Measurements from ENCODE around the gene MAGEF1.

The MAGEF1 gene

DNA sequence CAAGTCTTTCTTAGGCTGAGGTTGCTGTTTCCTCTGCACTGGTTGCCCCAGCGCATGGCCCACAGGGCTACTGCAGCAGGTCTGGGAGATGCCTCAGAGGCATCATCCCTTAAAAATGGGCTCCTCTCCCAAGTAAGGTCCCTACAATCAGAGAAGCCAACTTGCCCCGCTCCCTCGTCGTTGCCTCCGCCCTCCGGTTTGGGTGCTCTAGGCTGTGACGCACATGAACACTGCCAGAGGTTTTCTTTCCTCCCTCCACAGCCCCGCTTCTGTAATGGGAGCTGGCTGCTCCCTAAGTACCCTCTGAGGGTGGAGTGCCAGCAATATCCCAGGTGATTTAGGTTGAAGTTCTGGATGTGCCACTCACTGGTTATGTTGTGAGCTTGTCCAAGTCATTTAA, 14.0 kb downstream of the MAGEF1 start:
- DNase-seq: no peak
- H3K4me1 ChIP-seq: peaks cover 19% of the 10 kb centered on the region

DNA sequence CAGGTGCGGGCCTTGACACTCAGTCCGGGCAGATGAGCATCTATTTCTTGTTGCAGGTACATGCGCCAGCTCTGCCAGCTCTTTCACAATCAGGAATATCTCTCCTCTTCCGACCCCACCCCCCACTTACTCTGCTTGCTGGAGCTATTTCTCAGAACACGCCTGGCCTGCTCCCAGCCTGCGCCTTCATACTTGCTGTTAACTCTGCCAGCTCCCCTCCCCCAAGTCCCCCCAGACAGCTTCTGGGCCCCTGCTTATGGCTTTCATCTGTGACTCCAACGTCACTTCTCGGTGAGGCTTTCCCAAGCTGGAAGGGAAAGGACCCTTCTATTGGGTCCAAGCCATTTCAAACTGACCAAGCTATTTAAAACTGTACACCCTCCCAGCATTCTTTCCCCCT, 15.2 kb downstream of the MAGEF1 start:
- TF ChIP-seq, protein P1, sequence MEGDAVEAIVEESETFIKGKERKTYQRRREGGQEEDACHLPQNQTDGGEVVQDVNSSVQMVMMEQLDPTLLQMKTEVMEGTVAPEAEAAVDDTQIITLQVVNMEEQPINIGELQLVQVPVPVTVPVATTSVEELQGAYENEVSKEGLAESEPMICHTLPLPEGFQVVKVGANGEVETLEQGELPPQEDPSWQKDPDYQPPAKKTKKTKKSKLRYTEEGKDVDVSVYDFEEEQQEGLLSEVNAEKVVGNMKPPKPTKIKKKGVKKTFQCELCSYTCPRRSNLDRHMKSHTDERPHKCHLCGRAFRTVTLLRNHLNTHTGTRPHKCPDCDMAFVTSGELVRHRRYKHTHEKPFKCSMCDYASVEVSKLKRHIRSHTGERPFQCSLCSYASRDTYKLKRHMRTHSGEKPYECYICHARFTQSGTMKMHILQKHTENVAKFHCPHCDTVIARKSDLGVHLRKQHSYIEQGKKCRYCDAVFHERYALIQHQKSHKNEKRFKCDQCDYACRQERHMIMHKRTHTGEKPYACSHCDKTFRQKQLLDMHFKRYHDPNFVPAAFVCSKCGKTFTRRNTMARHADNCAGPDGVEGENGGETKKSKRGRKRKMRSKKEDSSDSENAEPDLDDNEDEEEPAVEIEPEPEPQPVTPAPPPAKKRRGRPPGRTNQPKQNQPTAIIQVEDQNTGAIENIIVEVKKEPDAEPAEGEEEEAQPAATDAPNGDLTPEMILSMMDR (IDR thresholded peaks at IDR 0.05; ENCODE audit: low read depth, low read length): no peak
- no peaks in the 10 kb centered on the region for H3K36me3 ChIP-seq
- no peak for DNase-seq

More for the DNA sequence above, 14.0 kb downstream of the MAGEF1 start:
- H3K36me3 ChIP-seq: no peaks in the 10 kb centered on the region
- H3K4me3 ChIP-seq (ENCODE audit: low read depth, low read length): no peak overlapping the region
- no peaks in the 10 kb centered on the region for H3K9me3 ChIP-seq
- TF ChIP-seq, protein P1 (IDR thresholded peaks at IDR 0.05; ENCODE audit: low read depth, low read length): no peak
- H3K27me3 ChIP-seq: no peaks in the 10 kb centered on the region

DNA sequence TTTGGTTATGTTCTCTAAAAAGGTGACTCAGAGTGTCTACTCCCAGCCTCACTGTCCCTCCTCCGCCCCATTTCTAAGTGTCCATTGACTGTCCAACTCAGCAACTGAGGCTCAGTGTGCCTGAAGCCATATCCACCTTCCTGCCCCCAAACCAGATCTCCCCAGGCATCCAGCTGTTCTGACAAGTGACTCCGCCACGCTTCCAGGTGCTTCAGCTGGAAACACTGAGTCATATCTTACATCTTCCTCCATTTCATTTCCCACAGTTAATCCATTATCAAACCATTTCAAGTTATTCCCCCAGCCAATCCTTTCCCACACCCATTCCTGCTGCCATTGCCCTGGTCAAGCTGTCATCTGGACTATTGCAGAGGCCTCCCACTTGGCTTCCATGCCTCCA, 17.1 kb downstream of the MAGEF1 start:
- peaks cover 23% of the 10 kb centered on the region for H3K4me1 ChIP-seq
- TF ChIP-seq, protein P1 (IDR thresholded peaks at IDR 0.05; ENCODE audit: low read depth, low read length): no peak
- H3K27me3 ChIP-seq: no peaks in the 10 kb centered on the region
- no peaks in the 10 kb centered on the region for H3K9me3 ChIP-seq
- H3K36me3 ChIP-seq: no peaks in the 10 kb centered on the region
- no peak overlapping the region for H3K4me3 ChIP-seq (ENCODE audit: low read depth, low read length)
- DNase-seq: no peak

More for the DNA sequence above, 15.2 kb downstream of the MAGEF1 start:
- no peaks in the 10 kb centered on the region for H3K27me3 ChIP-seq
- no peak overlapping the region for H3K4me3 ChIP-seq (ENCODE audit: low read depth, low read length)
- H3K9me3 ChIP-seq: no peaks in the 10 kb centered on the region
- H3K4me1 ChIP-seq: peaks cover 23% of the 10 kb centered on the region

DNA sequence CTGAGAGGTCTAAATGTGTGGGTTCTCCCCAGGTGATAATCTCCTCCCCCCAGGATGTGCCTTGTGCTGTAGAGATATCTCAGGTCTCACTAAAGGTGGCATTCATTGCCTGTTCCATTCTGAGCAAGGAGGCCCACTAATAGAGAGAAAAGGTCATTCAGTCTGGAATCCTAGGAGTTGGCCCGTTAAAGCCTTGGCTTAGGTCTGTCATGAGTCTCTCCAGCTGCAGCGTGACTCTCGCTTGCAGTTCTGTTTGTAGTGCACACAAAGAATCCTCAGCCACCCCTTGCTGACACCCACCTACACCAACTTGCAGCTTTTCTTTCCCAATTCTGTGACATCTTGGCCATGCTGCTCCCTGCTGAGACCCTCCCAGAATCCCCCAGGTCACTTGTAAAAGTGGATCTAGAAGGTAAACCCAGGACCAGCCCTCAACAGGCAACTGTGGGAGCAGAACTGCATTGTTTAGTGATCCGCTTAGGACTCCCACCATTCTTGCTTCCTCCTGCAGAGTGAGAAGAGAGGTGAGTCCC, 17.7 kb downstream of the MAGEF1 start:
- Histone ChIP-seq H3K9me3 (no peaks in the 10 kb centered on the region), H3K36me3 (no peaks in the 10 kb centered on the region), H3K4me3 (ENCODE audit: low read depth, low read length) (no peak overlapping the region), H3K27me3 (no peaks in the 10 kb centered on the region), H3K4me1 (peaks cover 23% of the 10 kb centered on the region)
- DNase-seq: no peak
- TF ChIP-seq, protein P1 (IDR thresholded peaks at IDR 0.05; ENCODE audit: low read depth, low read length): no peak

DNA sequence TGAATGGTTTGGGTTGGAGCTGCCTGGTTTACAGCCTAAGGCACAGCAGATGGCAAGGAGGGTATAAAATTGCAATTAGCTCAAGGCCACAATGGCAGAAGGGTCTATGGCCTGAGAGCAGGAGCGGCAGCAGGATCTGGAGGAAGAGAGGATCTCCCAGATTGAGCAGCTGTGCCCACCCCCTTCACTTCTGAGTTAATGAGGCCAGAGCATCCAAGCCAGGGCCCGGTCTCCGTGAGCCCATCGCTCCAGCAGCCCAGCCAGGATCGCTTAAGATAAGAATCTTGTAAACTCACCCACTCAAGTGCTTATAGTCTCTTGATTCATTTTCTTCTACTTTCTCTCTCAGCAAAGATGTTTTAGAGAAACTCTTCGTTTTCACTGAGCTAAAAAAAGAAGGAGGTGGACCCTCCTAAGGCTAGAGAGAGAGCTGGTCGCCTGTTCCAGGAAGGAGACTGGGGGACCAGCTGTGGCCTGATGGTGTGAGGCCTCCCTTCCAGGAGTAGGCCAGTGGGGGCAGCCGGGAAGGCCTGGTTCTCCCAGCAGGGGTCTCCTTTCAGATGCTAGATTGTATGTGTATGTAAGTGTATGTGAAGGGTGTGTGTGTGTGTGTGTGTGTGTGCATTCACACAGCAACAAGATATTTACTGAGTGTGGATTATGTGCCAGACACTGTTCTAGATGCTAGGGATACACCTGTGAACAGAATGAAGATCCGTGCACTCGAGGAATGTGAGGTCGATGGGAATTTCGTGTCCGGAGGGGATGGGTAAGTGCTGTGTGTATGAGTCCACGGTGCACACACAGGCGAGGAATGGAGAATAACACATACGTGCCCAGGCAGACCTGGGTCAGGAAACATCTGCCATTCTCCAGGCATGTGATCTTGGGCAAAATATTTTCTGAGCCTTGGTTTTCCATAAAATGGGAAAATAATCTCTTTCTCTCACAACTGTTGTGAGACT, 18.6 kb downstream of the MAGEF1 start:
- Histone ChIP-seq H3K4me3 (ENCODE audit: low read depth, low read length) (no peak overlapping the region), H3K36me3 (no peaks in the 10 kb centered on the region), H3K9me3 (no peaks in the 10 kb centered on the region), H3K4me1 (peaks cover 23% of the 10 kb centered on the region), H3K27me3 (no peaks in the 10 kb centered on the region)
- TF ChIP-seq, protein P1 (IDR thresholded peaks at IDR 0.05; ENCODE audit: low read depth, low read length): peak; percentile 39
- DNase-seq: peak; percentile 80
